NCI-H1417 (cell line): ENCODE measurements around the gene TMEM62.
"Not testable (repeated sequence)": the region's sequence is repeated elsewhere in the genome, so short reads cannot be mapped to it uniquely, and the experiment has no call there.

Experiments used
- DNase-seq, 3 experiments: peaks; one replicate each; lab custom pipeline; 2025; lab: John Stamatoyannopoulos, UW

The TMEM62 gene

DNA sequence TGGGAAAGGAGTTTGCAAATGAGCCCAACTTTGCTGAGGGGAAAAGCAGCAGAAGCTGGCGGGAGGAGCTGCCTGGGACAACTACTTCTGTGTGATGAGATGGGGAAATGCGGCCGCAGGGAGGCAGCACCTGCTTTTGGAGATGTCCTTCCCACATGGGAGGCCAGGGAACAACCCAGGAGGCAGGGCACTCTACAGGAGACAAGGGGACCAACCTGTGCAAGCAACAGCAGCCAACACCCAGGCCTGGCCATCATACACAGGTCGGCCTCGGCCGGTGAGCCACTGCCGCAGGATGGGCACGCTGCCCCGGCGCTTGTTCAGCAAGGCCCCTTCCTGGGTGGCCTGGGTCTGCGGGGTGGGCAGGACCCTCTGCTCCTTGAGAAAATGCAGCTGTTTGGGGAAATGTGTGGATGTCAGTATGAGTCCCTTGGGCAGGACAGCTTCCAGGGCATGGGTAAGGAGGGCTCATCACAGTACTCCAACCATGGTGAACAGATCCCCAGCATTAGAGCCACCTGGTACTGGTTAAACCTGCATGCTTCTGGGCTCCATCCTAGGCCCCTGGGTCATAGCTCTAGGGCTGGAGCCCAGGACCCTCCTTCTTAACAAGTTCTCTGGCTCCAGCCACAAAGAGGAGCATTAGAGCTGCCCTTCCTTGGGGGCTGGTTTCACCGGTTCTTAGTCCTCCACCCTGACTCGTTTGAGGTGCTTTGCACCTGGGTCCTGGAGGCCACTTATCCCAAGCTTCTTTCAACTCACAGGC is 75.9 kb downstream of the TMEM62 start:
- no peak for DNase-seq

- no peak for DNase-seq
These were observed 76.9 kb downstream of the TMEM62 start for GRCh38 chr15:43210172-43210745.

DNA sequence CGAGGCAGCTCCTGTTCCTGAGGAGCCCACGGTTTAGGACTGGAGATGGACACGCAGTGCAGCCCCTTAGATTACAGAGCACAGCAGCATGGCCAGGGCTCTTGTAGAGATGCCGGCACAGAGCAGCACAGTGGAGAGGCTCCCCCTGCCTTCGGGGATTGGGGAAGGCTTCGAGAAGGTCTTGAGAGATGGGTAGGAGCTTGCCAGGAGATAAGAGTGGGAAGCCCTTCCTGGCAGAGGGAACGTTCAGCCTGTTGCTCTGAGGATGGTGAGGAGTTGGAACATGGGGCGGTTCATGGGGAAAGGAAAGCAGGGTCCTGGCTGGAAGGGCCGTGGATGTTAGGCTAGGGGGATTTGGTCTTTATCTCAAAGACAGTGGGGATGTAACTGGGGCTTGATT is 77.4 kb downstream of the TMEM62 start:
- DNase-seq: no peak

DNA sequence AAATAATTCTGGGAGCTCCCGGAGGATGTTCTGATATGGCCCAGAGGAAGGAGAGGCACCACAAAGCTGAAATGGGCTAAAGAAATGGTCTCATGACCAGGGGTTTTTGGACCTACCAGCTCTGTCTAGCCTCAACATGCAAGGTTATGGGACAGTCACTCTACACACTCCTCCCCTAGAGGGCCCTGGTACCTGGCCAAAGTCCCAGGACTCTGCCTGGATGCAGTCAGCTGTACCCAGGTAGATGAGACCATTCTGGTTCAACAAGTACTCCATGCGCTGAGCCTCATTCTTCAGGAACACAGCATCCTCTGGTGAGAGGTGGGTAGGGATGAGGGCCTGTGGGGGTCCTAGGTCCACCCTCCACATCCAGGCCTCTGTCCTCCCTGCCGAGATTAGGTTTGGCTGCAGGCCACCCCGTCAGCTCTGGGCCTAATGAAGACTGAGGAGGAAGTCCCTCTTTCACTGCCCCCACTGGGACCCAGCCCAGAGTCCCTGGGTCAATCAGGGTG is 77.9 kb downstream of the TMEM62 start:
- DNase-seq: no peak

DNA sequence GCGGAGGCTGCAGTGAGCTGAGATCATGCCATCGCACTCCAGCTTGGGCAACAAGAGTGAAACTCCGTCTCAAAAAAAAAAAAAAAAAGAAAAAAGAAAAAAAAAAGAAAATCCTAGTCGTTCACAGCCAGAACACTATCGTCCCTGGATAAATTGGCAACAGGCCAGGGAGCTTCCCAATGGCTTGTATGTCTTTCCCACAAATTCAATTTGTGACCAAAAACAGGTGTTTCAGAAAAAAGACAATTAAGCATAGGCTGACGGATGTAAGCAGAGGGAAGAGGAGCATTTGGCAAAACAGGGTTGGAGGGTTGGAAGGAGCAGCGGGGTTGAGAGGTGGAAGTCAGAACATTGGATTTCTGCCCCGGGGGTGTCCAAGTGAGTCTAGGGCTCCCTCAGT is 78.9 kb downstream of the TMEM62 start:
- no peak for DNase-seq

- DNase-seq: no peak
These were observed 79.6 kb downstream of the TMEM62 start for GRCh38 chr15:43212951-43213350.

DNA sequence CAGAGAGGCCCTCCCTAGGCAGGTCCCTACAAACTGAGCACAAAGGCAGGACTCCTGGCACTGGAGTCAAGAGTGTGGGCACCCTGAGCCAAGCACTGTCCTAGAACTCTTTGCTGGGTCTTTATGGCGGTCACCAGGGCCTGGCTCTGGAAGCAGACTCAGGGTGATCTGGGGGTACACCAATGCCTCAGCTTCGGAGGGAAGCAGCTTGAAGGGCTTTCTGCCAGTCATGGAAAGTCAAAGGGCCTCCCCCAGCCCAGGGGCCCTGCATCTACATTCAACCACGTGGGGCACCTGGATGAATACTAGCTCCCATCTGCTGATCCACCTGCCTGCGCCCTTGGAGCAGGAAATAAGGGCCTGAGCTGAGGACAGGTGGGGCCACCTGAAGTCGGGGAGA is 80.1 kb downstream of the TMEM62 start:
- no peak for DNase-seq

- no peak for DNase-seq
These were observed 80.8 kb downstream of the TMEM62 start for GRCh38 chr15:43214169-43214568.

- no peak for DNase-seq
These were observed 81.4 kb downstream of the TMEM62 start for GRCh38 chr15:43214592-43215295.

DNA sequence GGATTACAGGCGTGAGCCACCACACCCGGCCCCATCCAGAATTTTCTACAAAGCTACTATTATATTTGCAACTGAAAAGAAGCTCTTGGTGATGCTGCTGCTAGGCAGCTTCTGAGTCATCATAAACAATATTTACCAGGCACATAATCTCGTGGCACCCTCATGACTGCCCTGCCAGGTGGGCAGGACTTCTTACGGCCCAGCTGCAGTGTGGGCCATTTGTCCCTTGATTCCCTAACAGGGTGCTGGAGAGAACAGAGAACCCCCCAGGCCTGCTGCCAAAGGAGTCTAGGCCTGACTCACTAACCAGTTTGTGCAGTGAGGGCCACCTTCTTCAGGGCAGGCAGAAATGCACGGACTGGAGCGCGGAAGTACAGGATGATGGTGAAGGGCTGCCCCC is 82.6 kb downstream of the TMEM62 start:
- DNase-seq: no peak

GRCh38 chr15:43218908-43219706 is 85.7 kb downstream of the TMEM62 start:
- DNase-seq: no peak

GRCh38 chr15:43219929-43220928 is 86.8 kb downstream of the TMEM62 start:
- DNase-seq: no peak

DNA sequence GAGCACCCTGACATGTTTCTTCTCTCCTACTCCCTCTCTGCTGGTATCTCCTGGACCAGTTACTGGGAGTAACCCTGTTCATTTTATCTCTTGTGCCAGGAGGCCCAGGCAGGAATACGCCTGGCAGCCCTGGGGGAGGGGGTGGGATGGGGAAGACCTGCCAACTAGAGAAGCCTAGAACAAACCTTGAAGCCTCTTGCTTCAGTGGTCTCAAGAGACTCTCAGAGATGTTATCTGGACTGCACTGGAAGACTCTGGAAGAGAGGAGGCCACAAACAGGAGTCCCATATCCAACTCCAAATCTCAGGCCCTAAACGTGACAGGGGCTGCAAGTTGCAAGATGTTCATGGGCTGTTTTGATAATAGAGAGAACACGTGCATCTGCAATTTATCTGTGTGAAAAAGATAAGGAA is 87.6 kb downstream of the TMEM62 start, which contains the start of gene EPB42:
Gene EPB42, minus strand, starts transcription at position 28 of the 413 bp plus-strand sequence. CDS start 193 bp downstream, outside the sequence.
- DNase-seq: no peak

GRCh38 chr15:43221422-43221821 is 88.0 kb downstream of the TMEM62 start:
- no peak for DNase-seq

DNA sequence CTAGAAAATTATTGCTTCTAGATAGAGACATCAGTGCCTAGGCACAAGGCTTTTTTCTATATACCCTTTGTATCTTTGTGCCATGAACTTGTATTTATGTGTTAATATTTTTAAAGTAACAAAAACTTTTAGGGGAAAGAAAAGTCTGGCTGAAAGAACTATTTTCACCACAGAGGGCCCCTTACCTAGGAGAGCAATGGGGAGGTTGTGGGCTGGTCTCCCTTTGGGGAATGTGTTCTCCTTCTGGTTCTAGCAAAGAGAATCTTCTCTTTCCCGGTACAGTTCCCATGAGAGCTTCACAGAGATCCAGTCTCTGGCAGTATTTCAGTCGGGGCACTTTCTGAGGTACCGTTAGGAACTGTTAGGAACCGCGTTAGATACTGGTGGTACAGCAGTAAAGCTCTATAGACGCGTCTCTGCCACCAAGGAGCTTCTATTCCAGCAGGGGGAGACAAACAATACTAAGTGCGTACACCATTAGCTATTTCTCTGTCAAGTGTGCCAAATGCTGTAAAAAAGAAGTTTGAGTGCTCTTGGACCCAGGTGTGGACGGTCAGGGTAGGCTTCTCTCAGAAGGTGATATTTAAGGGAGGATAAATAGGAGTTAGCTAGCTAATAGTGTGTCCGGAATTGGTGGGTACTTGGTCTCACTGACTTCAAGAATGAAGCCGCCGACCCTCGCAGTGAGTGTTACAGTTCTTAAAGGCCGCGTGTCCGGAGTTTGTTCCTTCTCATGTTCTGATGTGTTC is 92.0 kb downstream of the TMEM62 start:
- peak in 2 of 3 experiments; percentile 14 to 61 for DNase-seq

GRCh38 chr15:43225950-43226255 is 92.5 kb downstream of the TMEM62 start:
- not testable (repeated sequence) for DNase-seq

DNA sequence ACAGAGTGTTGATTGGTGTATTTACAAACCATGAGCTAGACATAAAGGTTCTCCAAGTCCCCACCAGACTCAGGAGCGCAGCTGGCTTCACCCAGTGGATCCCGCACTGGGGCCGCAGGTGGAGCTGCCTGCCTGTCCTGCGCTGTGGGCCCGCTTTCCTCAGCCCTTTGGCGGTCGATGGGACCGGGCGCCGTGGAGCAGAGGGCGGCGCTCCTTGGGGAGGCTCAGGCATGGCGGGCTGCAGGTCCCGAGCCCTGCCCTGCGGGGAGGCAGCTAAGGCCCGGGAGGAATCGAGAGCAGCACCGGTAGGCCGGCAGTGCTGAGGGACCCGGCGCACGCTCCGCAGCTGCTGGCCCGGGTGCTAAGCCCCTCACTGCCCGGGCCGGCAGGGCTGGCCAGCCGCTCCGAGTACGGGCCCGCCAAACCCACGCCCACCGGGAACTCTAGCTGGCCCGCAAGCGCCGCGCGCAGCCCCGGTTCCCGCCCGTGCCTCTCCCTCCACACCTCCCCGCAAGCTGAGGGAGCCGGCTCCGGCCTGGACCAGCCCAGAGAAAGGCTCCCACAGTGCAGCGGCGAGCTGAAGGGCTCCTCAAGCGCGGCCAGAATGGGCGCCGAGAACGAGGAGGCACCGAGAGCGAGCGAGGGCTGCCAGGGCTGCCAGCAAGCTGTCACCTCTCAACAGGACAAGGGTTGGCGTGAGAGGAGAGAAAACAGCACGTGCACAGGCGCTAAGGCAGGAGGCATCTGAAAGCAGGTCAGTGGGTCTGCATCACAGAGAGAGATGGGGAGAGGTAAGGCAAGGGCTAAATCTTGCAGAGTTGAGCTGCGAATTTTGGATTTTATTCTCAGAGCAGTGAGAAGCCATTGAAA is 93.3 kb downstream of the TMEM62 start:
- no peak for DNase-seq

DNA sequence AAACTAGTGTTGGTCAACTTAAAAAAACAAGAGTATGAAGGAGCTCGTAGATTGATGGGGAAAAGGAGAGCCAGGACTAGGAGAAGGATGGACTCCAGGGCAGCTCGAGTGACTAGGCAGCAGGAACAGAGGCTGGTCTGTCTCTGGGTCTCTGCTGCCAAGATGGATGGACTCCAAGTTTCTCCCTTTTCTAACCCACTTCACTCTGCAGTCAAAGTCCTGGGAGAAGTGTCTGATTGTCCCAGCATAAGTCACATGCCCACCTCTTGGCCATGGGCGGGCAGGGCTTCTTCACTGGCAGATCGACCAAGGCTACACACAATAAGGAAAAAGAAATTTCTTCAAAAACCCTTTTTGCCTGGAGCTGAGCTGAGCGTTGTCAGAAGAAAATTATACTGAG is 96.6 kb downstream of the TMEM62 start:
- DNase-seq: no peak

GRCh38 chr15:43230640-43231115 is 97.3 kb downstream of the TMEM62 start:
- no peak for DNase-seq
